Lower leg skin (tissue), 4 donors: Measurements from ENCODE around the gene LRRC25. TPM values are rescaled to one million over a fixed set of nuclear protein-coding genes. Genes with fewer than 3 reads are reported as not detected.

Experiments used
- DNase-seq, 2 donors: peaks; one replicate each; pipeline ENCODE4 v3.0.0-alpha.2; 2019; ENCODE audit warnings: low spot score in 2 of 2
- H3K4me3 ChIP-seq: fragments of 200-600 bp; sonication (generic); 2 replicates; pipeline ENCODE4 v1.5.1; 2017; ENCODE audit warnings: mild to moderate bottlenecking, low read depth; ENCODE audit not compliant: poor library complexity, severe bottlenecking
- POLR2A ChIP-seq, 2 donors: fragments of 450-650 bp; IDR thresholded peaks; one replicate each; pipeline ENCODE4 v1.6.1; 2016 to 2017; ENCODE audit warnings: antibody characterized with exemption in 2 of 2, mild to moderate bottlenecking in 1 of 2, moderate library complexity in 1 of 2
- WGBS, 2 donors: methylation state at CpG; one replicate each; pipeline ENCODE4 v1.1.5; 2018; 5-methylcytosine and 5-hydroxymethylcytosine counted together
- intact Hi-C: fragments of 100-400 bp; cut with DNase I; formaldehyde crosslinking; loops from one replicate; pipeline ENCODE4 v1.15.0; 2023; ENCODE audit warnings: low total_unique reads
- total RNA-seq, 4 donors: library from RNA; depleted of rRNA; stranded (reverse); fragments of >200 nt; gene quantifications; one replicate each; pipeline ENCODE4 v1.1.0, GENCODE V29; 2016
- TF ChIP-seq, protein P1 (sequence below), 3 donors: fragments of 450-650 bp; IDR thresholded peaks; one replicate each; pipeline ENCODE4 v1.5.1; 2016; ENCODE audit warnings: antibody characterized with exemption in 3 of 3, mild to moderate bottlenecking in 3 of 3, moderate library complexity in 2 of 3

Gene LRRC25
- total RNA-seq, 4 donors from 2014 or later = 1.2 to 3.4 (median 2.2) TPM; not detected in 1

DNA sequence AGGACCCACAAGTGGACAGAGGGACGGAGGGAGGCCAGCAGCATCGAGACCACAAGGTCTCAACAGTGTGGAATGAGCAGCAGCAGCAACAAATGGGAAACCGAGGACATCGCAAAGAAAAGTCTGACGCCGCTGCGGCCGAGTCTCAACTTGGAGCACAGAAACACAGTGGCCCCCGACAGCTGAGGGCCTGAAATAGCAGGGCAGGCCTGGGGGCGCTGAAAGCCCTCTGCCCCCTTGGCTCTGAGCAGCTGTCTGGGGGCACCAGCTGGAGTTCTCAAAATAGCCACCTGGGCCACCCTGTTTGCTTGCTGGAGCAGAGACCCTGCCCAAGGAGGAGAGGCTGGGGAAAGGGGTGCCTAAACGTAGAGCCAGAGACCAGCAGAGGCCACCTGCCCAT is 46.4 kb upstream of the LRRC25 start:
- DNase-seq = no peak
- WGBS, 2 donors = 92 to 96% methylated on average over 11 of the region's 11 CpGs
- intact Hi-C loops = no loop called here
- no peak overlapping the region for H3K4me3 ChIP-seq
- TF ChIP-seq, protein P1, sequence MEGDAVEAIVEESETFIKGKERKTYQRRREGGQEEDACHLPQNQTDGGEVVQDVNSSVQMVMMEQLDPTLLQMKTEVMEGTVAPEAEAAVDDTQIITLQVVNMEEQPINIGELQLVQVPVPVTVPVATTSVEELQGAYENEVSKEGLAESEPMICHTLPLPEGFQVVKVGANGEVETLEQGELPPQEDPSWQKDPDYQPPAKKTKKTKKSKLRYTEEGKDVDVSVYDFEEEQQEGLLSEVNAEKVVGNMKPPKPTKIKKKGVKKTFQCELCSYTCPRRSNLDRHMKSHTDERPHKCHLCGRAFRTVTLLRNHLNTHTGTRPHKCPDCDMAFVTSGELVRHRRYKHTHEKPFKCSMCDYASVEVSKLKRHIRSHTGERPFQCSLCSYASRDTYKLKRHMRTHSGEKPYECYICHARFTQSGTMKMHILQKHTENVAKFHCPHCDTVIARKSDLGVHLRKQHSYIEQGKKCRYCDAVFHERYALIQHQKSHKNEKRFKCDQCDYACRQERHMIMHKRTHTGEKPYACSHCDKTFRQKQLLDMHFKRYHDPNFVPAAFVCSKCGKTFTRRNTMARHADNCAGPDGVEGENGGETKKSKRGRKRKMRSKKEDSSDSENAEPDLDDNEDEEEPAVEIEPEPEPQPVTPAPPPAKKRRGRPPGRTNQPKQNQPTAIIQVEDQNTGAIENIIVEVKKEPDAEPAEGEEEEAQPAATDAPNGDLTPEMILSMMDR (IDR thresholded peaks at IDR 0.05) = no peak
- no peak for TF ChIP-seq POLR2A (IDR thresholded peaks at IDR 0.05)

DNA sequence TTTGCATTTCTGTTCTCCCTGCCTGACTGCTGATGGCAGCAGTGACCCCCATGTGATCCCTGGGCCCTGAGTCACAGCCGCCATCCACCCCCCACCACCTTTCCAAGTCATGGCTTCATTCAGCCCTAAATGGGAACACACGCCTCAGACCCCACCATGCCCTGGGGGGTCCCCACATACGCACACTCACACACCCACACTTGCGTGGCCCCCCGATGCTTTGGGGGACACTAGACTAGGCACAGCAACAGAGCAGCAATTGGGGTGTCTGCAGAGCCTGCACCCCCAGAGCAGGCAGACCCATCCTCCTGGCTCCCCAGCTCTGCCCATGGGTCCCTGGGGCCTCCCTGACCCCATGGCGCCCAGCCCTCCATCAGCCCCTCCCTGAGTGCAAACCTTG is 46.0 kb upstream of the LRRC25 start:
- TF ChIP-seq POLR2A (IDR thresholded peaks at IDR 0.05) = no peak
- TF ChIP-seq, protein P1 (IDR thresholded peaks at IDR 0.05) = no peak
- no peak overlapping the region for H3K4me3 ChIP-seq
- 90% methylated on average over 6 of the region's 6 CpGs for WGBS, 2 donors
- intact Hi-C loops = no loop called here
- no peak for DNase-seq

DNA sequence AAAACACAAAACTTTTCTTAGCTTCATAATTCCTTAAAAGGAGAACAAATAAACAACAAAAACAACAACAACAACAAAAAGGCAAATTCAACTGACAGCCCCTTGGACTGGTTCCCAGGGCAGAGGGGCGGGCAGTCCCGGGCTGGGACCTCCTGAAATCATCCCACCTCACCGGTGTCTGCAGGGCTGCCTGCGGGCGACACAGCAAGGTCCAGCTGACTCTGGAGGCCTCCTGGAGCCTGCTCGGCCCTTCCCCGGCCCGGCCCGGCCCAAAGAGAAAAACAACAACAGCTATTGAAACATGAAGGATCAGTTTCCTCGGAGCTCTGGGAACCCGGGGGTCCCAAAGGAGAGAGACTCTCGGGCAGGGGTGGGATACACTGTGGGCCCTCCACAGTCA is 45.5 kb upstream of the LRRC25 start:
- WGBS, 2 donors = 83 to 87% methylated on average over 8 to 12 of the region's 12 CpGs
- DNase-seq = no peak
- TF ChIP-seq, protein P1 (IDR thresholded peaks at IDR 0.05) = no peak
- TF ChIP-seq POLR2A (IDR thresholded peaks at IDR 0.05) = no peak
- intact Hi-C loops = no loop called here
- H3K4me3 ChIP-seq = no peak overlapping the region

DNA sequence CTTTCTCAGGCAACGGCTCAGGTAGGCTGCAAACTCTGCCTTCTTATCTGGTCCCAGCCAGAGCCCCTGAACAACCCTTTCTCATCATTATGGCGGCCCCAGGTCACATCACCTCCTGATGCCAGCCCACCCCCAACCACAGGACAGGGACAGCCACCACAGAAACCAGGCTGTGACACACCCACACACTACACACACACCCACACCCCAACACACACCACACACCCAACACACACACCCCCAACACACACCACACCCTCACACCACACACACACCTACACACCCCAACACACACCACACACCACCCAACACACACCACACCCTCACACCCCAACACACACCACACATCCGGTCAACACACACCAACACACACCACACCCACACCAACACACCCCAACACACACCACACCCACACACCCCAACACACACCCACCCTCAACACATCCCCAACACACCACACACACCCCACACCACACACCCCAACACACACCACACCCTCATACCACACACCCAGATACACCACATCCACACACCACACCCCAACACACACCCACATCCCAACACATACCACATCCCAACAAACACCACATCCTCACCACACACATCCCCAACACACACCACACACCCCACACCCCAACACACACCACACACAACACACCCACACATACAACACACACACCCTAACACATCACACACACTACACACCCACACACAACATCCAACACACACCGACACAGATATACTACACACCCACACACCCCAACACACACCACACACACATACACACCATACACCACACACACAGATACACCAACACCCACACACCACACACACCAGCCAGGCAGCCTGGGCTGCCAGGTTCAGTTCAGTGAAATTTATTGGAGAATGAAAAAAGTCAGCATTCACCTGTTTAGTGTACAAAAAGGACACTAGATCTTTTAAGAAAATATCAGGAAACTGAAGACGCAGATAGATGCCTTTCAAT is 44.7 kb upstream of the LRRC25 start:
- no peak for DNase-seq
- TF ChIP-seq, protein P1 (IDR thresholded peaks at IDR 0.05) = no peak
- no peak for TF ChIP-seq POLR2A (IDR thresholded peaks at IDR 0.05)
- intact Hi-C loops = no loop called here
- no peak overlapping the region for H3K4me3 ChIP-seq
- WGBS, 2 donors = 69 to 71% methylated on average over 5 of the region's 5 CpGs

DNA sequence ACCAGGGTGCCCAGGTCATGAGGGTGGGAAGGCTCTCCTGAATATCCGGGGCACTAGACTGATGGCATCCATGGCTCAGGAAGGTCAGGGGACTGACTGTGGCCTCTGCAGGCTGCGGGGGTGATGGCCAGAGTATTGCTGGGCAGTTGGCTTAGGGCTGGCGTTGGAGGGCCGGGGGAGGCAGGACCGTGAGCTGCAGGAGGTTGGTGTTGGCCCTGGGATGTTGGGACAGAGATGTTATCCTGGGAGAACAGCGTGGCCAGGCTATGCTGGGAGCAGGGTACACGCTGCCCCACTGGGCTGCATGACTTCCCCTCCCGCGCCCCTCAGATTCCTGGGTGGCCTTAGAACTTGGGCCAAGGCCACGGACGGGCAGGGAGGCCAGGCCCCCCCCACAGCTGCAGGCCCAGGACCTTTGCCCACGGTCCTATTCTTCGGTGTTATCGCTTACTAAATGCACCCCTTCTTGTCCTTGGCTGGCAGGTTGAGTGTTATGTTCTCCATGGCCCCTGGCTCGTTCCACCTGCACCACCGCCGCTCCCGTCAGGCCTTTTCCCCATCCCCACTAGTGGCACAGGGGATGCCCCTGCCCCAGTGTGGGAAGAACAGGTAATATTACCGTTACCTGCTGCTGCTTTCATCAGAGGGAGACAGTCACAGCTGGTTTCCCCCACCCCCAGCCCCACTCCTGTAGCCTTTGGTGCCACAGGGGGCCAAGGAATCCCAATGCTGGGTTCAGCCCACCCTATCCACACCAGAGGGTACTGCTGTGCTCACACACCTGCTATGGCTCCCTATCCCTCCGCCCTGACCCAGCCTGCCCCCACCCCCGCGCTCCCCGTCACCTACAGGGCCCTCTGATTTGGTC is 43.7 kb upstream of the LRRC25 start:
- no peak for TF ChIP-seq POLR2A (IDR thresholded peaks at IDR 0.05)
- TF ChIP-seq, protein P1 (IDR thresholded peaks at IDR 0.05) = no peak
- DNase-seq = no peak
- no peak overlapping the region for H3K4me3 ChIP-seq
- intact Hi-C loops = no loop called here
- 78 to 79% methylated on average over 23 of the region's 23 CpGs for WGBS, 2 donors
